GM18505 (cell line): Measurements from ENCODE around the gene DROSHA.

Source experiments
- ATAC-seq: cut with Tn5 transposase; IDR thresholded peaks from one replicate; pipeline ENCODE4 v1.9.1; 2021; ENCODE audit not compliant: unreplicated experiment
- POLR2A ChIP-seq: IDR thresholded peaks from 4 replicates; pipeline ENCODE4 v1.6.1; 2011; ENCODE audit warnings: borderline replicate concordance; ENCODE audit not compliant: insufficient read depth, insufficient read length; ENCODE audit errors: extremely low read depth

DROSHA gene

DNA sequence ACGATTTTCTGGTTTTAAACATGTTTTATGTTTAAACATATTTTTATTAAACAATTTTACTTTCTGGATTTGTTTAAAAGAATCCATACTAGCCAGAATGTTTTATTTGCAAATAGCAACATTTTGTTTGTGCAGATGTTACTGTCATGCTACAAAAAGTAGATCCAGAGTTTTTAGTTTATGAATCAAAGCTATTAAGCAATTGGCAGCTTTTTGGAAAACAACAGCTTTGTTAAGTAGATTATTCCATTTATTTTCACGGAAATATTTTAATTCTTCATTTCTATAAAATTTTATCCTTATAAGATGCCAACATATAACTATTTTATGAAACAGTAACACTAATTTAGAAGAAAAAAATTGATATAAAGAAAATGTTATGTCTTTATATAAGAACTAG is 60.9 kb downstream of the DROSHA start:
- ATAC-seq: no peak

DNA sequence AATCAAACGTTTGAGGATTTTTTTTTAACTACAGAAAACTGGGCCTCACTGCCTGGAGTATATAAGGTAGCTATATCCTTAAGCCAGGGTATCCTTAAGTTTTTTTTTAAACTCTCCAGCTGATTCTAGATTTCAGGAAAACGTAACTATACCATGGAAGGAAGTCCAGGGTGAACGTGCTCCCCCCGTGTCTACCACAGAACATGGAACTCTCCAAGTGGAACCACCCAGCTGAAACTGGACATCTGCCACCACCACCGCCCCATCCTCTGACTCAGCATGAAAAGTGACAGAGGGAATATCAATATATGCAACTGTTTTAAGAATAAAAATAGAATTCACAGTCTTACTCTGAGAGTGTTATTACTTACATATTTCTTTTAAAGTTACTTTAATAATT is 61.3 kb downstream of the DROSHA start:
- no peak for ATAC-seq
- no peak for TF ChIP-seq POLR2A

More for the DNA sequence above, 60.9 kb downstream of the DROSHA start:
- no peak for TF ChIP-seq POLR2A

DNA sequence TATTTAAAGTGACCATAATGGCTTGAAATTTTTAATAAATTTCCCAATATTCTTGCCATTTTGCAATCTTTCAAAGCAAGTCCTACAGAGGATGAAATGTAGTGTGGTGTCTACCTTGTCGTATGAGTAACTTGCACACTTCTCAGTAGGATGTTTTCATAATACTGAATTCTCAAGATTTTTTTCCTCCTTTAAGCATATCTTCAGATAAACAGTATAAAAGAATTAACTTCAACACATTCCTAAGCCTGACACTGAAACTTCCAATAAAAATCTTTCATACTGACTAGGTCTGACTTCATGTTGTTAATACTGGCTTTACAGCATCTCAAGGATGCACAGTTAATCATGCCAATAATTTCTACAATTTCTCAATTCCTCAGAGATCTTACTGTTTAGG is 62.0 kb downstream of the DROSHA start:
- no peak for ATAC-seq
- no peak for TF ChIP-seq POLR2A

DNA sequence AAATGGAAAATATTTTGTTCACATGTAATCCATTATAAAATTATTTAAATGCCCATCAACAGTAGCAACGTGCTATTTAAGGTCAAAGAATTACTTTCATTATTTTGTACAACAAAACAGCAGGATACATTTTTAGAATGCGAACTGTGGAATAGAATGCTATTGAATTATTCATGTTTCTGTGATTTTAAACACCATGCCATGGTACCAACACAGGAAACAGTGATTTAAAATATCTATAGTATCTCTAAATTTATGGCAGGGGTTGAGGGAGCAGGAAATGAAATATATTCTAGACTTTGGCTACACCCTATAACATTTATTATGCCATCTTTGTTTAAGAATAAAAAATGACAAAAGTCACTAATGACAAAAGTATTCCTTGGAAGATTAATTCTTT is 62.4 kb downstream of the DROSHA start:
- no peak for ATAC-seq
- TF ChIP-seq POLR2A: no peak

DNA sequence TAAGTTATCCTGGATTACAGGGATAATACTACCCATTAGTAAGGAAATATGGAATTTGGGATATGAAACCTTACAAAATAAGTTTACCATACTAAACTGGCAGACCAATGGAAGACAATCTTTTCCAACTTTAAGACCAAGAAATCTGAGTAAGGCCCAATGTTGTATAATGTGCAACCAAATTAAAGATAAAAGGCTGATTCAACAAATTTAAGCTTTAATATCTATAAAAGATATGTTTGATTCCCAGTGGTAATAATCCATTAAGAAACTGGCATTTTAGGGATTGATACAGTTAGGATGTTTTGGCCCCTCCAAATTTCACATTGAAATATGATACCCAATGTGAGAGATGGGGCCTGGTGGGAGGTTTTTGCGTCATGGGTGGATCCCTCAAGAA is 66.6 kb downstream of the DROSHA start:
- TF ChIP-seq POLR2A: no peak

DNA sequence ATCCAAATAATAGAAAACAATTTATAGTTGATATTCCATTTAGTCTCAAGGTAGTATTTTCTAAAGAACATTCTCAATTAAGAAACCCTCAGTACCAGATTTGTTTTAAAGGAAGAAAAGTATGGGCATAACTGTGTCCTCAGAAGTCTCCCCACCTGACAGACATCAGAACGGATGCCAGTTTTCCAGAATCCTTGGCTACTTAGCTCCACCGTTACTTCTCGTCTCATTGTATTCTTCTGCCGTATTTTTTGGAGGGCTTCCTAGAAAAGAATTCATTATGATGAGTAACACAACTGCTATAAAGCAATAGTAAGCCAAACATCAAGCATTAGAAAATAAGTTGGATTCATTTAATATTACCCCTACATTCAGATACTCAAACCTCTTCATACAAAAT is 67.8 kb downstream of the DROSHA start:
- TF ChIP-seq POLR2A: no peak
- no peak for ATAC-seq

More for the DNA sequence above, 66.6 kb downstream of the DROSHA start:
- ATAC-seq: no peak

DNA sequence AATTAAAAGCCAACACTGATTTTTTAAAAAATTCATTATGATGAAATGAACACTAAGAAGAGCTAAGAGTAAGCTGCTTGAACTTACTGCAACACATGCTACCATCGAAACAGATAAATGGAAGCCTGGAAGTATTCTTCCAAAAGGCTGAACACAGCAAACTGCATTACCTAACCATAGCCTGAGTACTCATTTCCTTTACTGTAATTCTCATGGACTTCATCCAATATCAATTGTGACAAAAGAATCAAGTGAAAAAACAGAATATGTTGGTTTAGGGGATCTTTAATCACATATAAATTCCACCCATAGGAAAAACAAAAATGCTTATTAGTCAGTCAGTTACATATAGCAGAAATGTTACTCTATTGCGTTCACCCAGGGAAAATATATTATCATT is 68.5 kb downstream of the DROSHA start:
- no peak for TF ChIP-seq POLR2A
- no peak for ATAC-seq

DNA sequence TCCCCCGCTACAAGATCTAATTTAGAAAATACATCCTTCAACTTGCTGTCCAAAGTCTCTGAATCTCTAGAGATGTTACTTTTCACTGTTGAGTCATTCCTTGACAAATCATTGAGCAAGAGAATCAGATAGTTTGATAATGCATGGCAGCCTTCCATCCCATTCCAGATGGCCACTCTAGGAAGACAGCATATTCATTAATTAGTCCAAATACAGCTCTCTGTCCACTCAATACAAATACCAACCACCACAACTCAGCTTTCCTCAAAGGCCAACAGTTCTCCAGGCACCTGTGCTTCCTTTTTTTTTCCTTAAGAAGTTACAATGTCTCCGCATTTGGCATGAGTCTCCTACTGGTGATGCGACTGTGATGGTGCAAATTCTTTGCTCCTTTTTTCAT is 72.3 kb downstream of the DROSHA start:
- ATAC-seq: no peak

DNA sequence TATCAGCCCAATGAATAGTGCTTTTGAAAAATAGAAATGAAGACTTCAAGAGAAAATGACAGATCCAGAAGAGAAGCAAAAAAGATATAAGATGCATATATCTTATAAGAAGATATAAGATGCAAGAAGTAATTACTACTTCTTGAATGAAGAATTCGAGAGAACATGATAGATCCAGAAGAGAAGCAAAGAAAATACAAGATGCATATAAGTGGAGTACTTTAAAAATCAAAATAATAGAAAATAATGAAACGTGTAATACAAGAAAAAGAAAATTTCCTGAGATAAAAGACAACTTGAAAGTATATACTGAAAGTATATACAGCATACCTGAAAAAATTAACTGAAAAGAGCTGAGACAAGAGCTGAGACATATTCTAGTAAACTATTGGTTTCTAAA is 76.7 kb downstream of the DROSHA start:
- no peak for ATAC-seq
- TF ChIP-seq POLR2A: no peak

More for the DNA sequence above, 72.3 kb downstream of the DROSHA start:
- no peak for TF ChIP-seq POLR2A

DNA sequence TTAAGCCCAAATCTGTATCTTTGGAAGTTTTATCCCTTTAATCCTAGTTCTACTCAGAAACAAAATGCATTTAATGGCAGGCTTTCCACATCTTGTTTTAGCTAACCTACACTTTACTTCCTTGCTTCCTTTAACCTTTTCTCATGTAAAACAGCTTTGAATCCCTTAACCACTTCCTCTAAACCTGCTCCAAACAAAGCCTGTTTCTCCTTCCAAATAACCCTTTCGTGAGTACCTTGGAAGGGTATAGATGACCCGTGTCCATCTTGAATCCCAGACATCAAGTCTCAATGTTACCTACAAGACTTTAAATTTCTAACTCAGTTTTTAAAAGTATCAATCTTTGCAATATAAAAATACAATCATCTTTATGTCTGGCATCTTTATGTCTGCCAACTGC is 78.4 kb downstream of the DROSHA start:
- no peak for TF ChIP-seq POLR2A
- no peak for ATAC-seq

DNA sequence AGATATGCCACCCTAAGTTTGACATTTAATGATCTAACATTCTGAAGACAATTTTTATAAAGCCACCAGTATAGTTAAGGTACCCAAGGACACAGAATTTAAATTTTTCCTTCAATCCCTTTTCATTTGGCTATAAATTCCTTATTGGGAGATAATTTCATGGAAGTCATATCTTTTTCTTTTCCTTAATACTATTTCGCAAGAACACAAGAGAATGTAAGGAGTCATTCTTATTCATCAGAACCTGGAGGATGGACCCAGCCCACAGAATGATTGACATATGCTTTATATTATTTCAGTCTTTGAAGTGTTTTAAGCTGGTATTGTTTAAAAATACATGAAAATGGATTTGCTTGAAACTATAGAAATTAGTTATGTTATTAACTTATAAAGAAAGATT is 79.6 kb downstream of the DROSHA start:
- ATAC-seq: no peak
- no peak for TF ChIP-seq POLR2A

DNA sequence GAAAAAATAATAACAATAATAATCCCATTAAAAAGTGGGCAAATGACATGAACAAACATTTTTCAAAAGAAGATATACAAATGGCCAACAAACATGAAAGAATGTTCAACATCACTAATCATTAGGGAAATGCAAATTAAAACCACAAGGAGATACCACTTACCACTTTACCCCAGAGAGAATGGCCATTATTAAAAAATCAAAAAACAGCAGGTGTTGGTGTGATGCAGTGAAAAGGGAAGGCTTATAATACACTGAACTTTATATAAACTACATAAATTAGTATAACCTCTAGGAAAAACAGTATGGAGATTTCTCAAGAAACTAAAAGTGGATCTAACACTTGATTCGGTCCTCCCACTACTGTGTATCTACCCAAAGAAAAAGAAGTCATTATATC is 81.9 kb downstream of the DROSHA start:
- TF ChIP-seq POLR2A: no peak
- no peak for ATAC-seq

DNA sequence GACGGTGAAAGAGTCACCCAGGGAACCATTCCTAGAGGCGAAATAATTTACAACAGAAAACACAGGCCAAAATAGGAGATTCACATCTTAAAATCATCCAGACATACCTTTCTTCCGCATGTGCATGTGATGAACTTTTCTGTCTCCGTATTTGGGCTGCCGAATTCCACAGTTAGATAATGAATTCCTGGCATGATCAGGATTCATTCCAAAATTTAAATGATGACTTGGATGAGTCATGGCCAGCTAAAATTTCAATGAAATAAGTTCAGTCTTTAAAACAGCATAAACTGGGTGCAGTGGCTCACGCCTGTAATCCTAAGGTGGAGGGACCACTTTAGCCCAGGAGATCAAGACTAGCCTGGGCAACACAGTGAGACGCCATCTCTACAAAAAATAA is 82.7 kb downstream of the DROSHA start:
- no peak for ATAC-seq
- no peak for TF ChIP-seq POLR2A

DNA sequence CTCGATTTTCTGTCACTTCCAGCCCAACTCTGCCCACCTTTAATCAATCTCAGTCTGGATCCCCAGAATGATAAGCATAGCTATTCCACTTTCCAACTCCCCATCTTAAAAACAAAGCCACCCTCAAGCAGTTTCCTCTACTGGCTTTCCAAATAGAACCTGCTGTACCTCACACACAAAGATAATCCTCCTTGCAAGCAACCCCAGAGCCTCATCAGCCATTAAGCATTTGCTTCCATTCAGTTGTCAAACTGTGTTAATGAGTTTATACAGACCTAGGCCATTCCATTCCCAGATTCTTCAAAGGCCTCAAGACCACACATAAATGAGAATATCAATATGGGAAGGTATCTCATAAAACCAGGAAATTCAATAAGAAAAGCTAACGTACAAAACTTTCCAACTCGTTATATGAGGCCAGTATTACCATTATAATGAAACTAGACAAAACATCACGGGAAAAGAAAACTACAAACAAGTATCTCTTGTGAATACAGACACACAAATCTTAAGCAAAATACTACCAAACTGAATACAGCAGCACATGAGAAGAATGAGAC is 86.8 kb downstream of the DROSHA start:
- ATAC-seq: no peak

DNA sequence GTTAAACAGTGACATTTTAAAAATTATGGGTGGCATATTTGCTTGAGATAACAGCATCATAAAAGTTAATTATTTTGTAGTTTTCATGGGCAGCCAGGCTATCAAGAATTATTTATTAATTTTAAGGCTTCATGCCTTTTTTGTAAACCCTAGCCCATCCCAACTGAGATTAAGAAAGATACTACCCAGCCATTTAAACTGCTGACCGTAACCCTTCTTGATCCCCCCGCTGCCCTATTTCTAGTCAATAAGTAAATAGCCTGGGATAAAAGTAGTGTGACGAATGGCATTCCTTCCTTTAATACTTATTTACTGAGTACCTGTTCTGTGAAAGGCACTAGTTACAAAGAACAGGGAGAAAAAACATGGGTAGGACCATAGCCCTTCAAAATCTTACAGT is 88.3 kb downstream of the DROSHA start:
- TF ChIP-seq POLR2A: no peak
- no peak for ATAC-seq

More for the DNA sequence above, 86.8 kb downstream of the DROSHA start:
- no peak for TF ChIP-seq POLR2A

DNA sequence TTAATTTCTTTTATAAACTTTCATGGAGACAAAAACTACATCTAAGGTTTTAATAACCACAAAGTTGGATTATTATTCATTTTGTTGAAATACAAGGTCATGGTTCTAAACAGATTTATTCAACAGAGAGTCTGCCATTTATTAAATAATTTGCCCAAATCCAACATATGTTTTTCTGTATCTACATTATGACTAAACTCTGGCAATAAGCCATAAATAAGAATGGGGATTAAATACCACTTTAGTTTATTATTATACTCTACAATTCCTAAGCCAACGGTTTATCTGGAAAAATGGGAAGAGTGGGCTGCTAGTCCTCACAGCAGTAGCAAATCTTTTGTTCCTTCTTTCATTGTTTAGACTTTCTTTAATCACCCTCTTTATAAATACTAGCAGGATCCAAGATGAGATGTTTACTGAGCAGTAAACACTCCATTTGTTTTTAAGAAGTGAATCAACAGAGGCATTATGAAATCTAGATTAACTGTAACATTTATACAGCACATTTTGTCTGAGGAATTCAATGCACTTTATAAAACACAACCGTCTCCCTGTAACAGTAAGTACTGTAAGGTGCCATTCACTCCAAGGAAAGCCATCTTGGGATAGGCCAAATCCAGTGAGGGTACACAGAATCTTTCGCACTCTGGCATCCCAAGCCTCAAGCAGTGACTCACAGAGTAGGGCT is 89.7 kb downstream of the DROSHA start:
- ATAC-seq: no peak
- TF ChIP-seq POLR2A: no peak

DNA sequence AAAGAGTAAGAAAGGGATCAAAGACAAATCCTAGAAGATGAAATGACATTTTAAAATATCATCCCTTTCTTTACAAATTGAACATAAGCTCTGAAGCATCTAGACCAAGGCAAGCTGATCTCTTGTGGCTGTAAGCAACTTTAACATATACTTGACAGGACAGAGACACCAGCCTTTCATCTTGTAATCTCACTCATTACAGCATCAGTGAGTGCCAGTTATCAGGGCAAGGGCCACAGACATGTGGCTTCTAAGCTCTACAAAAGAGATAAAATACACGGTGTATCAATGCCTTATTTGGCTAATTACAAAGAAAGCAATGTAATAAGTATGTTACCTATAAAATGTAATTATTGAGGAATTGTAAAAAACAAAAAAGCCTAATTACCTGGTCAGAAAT is 95.0 kb downstream of the DROSHA start:
- ATAC-seq: no peak
- no peak for TF ChIP-seq POLR2A
